Tibial artery (tissue), 4 donors: ENCODE results near the gene PRDM16.

Experiments used
- DNase-seq, 2 donors: peaks; one replicate each; pipeline ENCODE4 v3.0.0-alpha.2; 2019
- H3K27ac ChIP-seq, 2 donors: fragments of 200-600 bp; sonication (generic) in 1 of 2; 1 replicate in 1 of 2; 2 replicates in 1 of 2; pipeline ENCODE4 v1.5.1; 2018 to 2019; ENCODE audit warnings: mild to moderate bottlenecking in 1 of 2
- H3K27me3 ChIP-seq, 2 donors: fragments of 200-600 bp; sonication (generic) in 1 of 2; one replicate each; pipeline versions ENCODE4 v1.5.1 to v1.6.0; 2016 to 2019
- H3K36me3 ChIP-seq, 3 donors: fragments of 200-600 bp; sonication (generic) in 2 of 3; one replicate each; pipeline ENCODE4 v1.5.1; 2016 to 2019; ENCODE audit warnings: mild to moderate bottlenecking in 2 of 3
- H3K4me1 ChIP-seq, 4 donors: fragments of 200-600 bp; sonication (generic) in 2 of 4; 1 replicate in 3 of 4; 2 replicates in 1 of 4; pipeline ENCODE4 v1.5.1; 2016 to 2019
- H3K4me3 ChIP-seq, 2 donors: fragments of 200-600 bp; sonication (generic) in 1 of 2; 1 replicate in 1 of 2; 2 replicates in 1 of 2; pipeline ENCODE4 v1.5.1; 2018 to 2019; ENCODE audit warnings: mild to moderate bottlenecking in 2 of 2
- H3K9me3 ChIP-seq, 3 donors: fragments of 200-600 bp; sonication (generic) in 1 of 3; one replicate each; pipeline ENCODE4 v1.5.1; 2016 to 2019
- intact Hi-C: fragments of 100-400 bp; cut with DNase I; formaldehyde crosslinking; loops from one replicate; pipeline ENCODE4 v1.15.0; 2023; ENCODE audit warnings: low total_unique reads
- TF ChIP-seq, protein P1 (sequence below), 2 experiments: fragments of 200-600 bp in 1 of 2; fragments of 450-650 bp in 1 of 2; IDR thresholded peaks; one replicate each; pipeline ENCODE4 v1.5.1; 2017 to 2019; ENCODE audit warnings: antibody characterized with exemption in 2 of 2, mild to moderate bottlenecking in 1 of 2, moderate library complexity in 1 of 2

The PRDM16 gene

GRCh38 chr1:3443807-3444206 is 374.8 kb downstream of the PRDM16 start:
- TF ChIP-seq, protein P1, sequence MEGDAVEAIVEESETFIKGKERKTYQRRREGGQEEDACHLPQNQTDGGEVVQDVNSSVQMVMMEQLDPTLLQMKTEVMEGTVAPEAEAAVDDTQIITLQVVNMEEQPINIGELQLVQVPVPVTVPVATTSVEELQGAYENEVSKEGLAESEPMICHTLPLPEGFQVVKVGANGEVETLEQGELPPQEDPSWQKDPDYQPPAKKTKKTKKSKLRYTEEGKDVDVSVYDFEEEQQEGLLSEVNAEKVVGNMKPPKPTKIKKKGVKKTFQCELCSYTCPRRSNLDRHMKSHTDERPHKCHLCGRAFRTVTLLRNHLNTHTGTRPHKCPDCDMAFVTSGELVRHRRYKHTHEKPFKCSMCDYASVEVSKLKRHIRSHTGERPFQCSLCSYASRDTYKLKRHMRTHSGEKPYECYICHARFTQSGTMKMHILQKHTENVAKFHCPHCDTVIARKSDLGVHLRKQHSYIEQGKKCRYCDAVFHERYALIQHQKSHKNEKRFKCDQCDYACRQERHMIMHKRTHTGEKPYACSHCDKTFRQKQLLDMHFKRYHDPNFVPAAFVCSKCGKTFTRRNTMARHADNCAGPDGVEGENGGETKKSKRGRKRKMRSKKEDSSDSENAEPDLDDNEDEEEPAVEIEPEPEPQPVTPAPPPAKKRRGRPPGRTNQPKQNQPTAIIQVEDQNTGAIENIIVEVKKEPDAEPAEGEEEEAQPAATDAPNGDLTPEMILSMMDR (IDR thresholded peaks at IDR 0.05): no peak
- Histone ChIP-seq H3K4me1 (no peaks in the 10 kb centered on the region), H3K4me3 (no peak overlapping the region), H3K27me3 (peaks cover 0 to 13% of the 10 kb centered on the region in 2 donors), H3K9me3 (peaks cover 0 to 9% (median 4%) of the 10 kb centered on the region in 3 donors), H3K36me3 (no peaks in the 10 kb centered on the region), H3K27ac (no peak overlapping the region)
- intact Hi-C loops: no loop called here
- no peak for DNase-seq

DNA sequence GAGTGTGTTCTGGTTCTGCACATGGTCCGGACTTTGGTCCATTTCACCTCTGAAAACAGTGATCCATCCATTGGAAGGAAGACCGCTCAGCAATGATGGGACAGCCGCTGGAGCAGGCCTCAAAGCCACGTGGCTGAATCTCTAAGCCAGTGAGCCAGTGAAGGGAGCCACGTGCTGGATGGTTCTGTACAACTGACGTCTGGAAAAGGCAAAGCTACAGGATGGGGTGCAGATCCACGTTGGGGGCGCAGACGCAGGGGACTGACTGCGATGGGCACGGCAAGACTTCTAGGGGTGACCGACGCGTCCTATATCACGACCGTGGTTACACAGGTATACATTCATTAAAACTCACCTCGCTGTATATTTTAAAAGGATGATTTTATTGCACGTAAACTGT is 375.3 kb downstream of the PRDM16 start:
- no peak for DNase-seq

GRCh38 chr1:3444736-3445135 is 375.7 kb downstream of the PRDM16 start:
- H3K9me3 ChIP-seq: peaks cover 0 to 9% (median 4%) of the 10 kb centered on the region in 3 donors
- TF ChIP-seq, protein P1 (IDR thresholded peaks at IDR 0.05): no peak

More for the DNA sequence above, 375.3 kb downstream of the PRDM16 start:
- Histone ChIP-seq H3K27me3 (peaks cover 0 to 13% of the 10 kb centered on the region in 2 donors), H3K36me3 (no peaks in the 10 kb centered on the region), H3K9me3 (peaks cover 0 to 9% (median 4%) of the 10 kb centered on the region in 3 donors), H3K4me1 (no peaks in the 10 kb centered on the region), H3K4me3 (no peak overlapping the region), H3K27ac (no peak overlapping the region)
- intact Hi-C loops: no loop called here
- TF ChIP-seq, protein P1 (IDR thresholded peaks at IDR 0.05): no peak

DNA sequence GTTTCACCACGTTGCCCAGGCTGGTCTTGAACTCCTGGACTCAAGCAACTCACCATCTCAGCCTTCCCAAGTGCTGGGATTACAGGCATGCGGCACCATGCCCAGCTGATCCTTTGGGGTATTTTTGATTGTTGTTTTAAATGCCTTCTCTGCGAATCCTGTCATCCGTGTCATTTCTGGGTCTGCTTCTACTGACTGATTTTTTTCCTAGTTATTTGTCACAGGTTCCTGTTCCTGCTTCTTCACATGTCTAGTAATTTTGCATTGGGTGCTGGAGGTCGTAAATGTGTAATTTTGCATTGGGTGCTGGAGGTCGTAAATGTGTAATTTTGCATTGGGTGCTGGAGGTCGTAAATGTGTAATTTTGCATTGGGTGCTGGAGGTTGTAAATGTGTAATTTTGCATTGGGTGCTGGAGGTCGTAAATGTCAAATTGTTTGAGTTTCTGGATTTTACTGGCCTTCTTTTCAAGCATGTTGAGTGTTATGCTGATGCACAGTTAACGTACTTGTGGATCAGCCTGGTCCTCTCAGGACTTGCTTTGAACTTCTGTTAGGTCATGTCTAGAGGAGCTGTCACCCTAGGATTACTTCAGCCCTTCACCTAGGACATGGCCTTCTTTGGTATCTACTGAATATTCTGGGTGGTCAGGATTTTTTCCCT is 381.3 kb downstream of the PRDM16 start:
- intact Hi-C loops: loop anchor here (5.0 to 10.0 kb wide), 2 partner anchors 167 to 274 kb away; no protein-coding TSS in a partner anchor
- no peaks in the 10 kb centered on the region for H3K36me3 ChIP-seq

More at GRCh38 chr1:3444736-3445135, 375.7 kb downstream of the PRDM16 start:
- intact Hi-C loops: no loop called here
- Histone ChIP-seq H3K36me3 (no peaks in the 10 kb centered on the region), H3K4me3 (no peak overlapping the region), H3K4me1 (no peaks in the 10 kb centered on the region), H3K27ac (no peak overlapping the region), H3K27me3 (peaks cover 0 to 13% of the 10 kb centered on the region in 2 donors)
- DNase-seq: no peak

GRCh38 chr1:3450983-3451382 is 382.0 kb downstream of the PRDM16 start:
- Histone ChIP-seq H3K9me3 (peaks cover 0 to 4% (median 0%) of the 10 kb centered on the region in 3 donors), H3K27ac (no peak overlapping the region), H3K27me3 (peaks cover 0 to 50% of the 10 kb centered on the region in 2 donors), H3K36me3 (no peaks in the 10 kb centered on the region), H3K4me3 (no peak overlapping the region), H3K4me1 (peaks cover 0 to 21% (median 17%) of the 10 kb centered on the region in 4 donors)
- TF ChIP-seq, protein P1 (IDR thresholded peaks at IDR 0.05): no peak
- DNase-seq: no peak
- intact Hi-C loops: loop anchor here (5.0 to 10.0 kb wide), 2 partner anchors 166 to 274 kb away; no protein-coding TSS in a partner anchor

More for the DNA sequence above, 381.3 kb downstream of the PRDM16 start:
- peaks cover 0 to 21% (median 17%) of the 10 kb centered on the region in 4 donors for H3K4me1 ChIP-seq
- H3K4me3 ChIP-seq: no peak overlapping the region
- DNase-seq: no peak
- TF ChIP-seq, protein P1 (IDR thresholded peaks at IDR 0.05): no peak
- no peak overlapping the region for H3K27ac ChIP-seq
- peaks cover 0 to 9% (median 3%) of the 10 kb centered on the region in 3 donors for H3K9me3 ChIP-seq
- H3K27me3 ChIP-seq: peaks cover 0 to 43% of the 10 kb centered on the region in 2 donors
